Tibial nerve (tissue), 4 donors: ENCODE data around the gene KRTAP13-4. TPM values are rescaled to one million over a fixed set of nuclear protein-coding genes. Genes with fewer than 3 reads are reported as not detected.

Source experiments
- DNase-seq, 2 donors: peaks; one replicate each; pipeline ENCODE4 v3.0.0-alpha.2; 2019; ENCODE audit warnings: low spot score in 2 of 2
- H3K27ac ChIP-seq, 4 donors: fragments of 200-600 bp; sonication (generic) in 3 of 4; one replicate each; pipeline ENCODE4 v1.5.1; 2017 to 2019; ENCODE audit warnings: mild to moderate bottlenecking in 1 of 4
- H3K27me3 ChIP-seq, 2 donors: fragments of 200-600 bp; sonication (generic) in 1 of 2; one replicate each; pipeline versions ENCODE4 v1.5.1 to v1.6.0; 2017 to 2019
- H3K36me3 ChIP-seq, 3 donors: fragments of 200-600 bp; sonication (generic); one replicate each; pipeline ENCODE4 v1.5.1; 2018 to 2019
- H3K4me1 ChIP-seq, 4 donors: fragments of 200-600 bp; sonication (generic) in 3 of 4; one replicate each; pipeline ENCODE4 v1.5.1; 2017 to 2019
- H3K4me3 ChIP-seq, 4 donors: fragments of 200-600 bp; sonication (generic) in 3 of 4; one replicate each; pipeline ENCODE4 v1.5.1; 2017 to 2019; ENCODE audit warnings: mild to moderate bottlenecking in 1 of 4, moderate library complexity in 1 of 4
- H3K9me3 ChIP-seq, 4 donors: fragments of 200-600 bp; sonication (generic) in 3 of 4; one replicate each; pipeline ENCODE4 v1.5.1; 2017 to 2019
- EP300 ChIP-seq, 2 donors: sonication (generic); formaldehyde crosslinking; IDR thresholded peaks; one replicate each; pipeline ENCODE4 v1.6.1; 2017; ENCODE audit warnings: antibody characterized with exemption in 2 of 2, mild to moderate bottlenecking in 1 of 2
- POLR2A ChIP-seq, 2 donors: fragments of 450-650 bp; IDR thresholded peaks; one replicate each; pipeline ENCODE4 v1.6.1; 2017; ENCODE audit warnings: antibody characterized with exemption in 2 of 2, mild to moderate bottlenecking in 2 of 2, moderate library complexity in 2 of 2
- WGBS, 2 donors: methylation state at CpG; one replicate each; pipeline ENCODE4 v1.1.5; 2018; 5-methylcytosine and 5-hydroxymethylcytosine counted together
- total RNA-seq, 4 donors: library from RNA; depleted of rRNA; stranded (reverse); fragments of >200 nt; gene quantifications; one replicate each; pipeline ENCODE4 v1.1.0, GENCODE V29; 2016
- TF ChIP-seq, protein P1 (sequence below), 5 experiments: fragments of 200-600 bp in 3 of 5; fragments of 450-650 bp in 2 of 5; sonication (generic) in 3 of 5; IDR thresholded peaks; one replicate each; pipeline ENCODE4 v1.5.1; 2016 to 2019; ENCODE audit warnings: antibody characterized with exemption in 5 of 5, mild to moderate bottlenecking in 3 of 5, moderate library complexity in 2 of 5

The KRTAP13-4 gene
- total RNA-seq, 4 donors from 2014 or later = not detected

DNA sequence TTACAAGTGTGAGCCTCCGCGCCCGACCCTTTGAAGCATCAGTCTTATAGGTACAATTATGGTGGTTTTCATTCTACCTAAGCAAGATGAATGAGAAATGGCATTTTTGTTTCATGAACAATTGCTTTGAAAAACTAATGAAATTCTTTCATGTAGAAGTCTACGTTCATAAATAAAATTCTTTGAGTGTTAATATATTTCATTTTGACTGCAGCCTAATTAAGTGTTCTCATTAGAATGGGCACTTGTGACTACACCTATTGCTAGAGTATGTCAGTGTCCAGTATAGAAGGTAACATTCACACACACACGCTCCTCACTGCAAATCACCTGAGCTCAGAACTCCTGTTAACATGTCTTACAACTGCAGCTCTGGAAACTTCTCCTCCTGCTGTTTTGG lies 10.0 kb downstream of the KRTAP13-4 start, which contains the start of gene KRTAP15-1:
KRTAP15-1 (plus strand) TSS at position 301 of the 400 bp plus-strand sequence; CDS start at position 354, 53 bp downstream.
- 93 to 98% methylated on average over 5 of the region's 5 CpGs for WGBS, 2 donors
- TF ChIP-seq, protein P1, sequence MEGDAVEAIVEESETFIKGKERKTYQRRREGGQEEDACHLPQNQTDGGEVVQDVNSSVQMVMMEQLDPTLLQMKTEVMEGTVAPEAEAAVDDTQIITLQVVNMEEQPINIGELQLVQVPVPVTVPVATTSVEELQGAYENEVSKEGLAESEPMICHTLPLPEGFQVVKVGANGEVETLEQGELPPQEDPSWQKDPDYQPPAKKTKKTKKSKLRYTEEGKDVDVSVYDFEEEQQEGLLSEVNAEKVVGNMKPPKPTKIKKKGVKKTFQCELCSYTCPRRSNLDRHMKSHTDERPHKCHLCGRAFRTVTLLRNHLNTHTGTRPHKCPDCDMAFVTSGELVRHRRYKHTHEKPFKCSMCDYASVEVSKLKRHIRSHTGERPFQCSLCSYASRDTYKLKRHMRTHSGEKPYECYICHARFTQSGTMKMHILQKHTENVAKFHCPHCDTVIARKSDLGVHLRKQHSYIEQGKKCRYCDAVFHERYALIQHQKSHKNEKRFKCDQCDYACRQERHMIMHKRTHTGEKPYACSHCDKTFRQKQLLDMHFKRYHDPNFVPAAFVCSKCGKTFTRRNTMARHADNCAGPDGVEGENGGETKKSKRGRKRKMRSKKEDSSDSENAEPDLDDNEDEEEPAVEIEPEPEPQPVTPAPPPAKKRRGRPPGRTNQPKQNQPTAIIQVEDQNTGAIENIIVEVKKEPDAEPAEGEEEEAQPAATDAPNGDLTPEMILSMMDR (IDR thresholded peaks at IDR 0.05) = no peak
- TF ChIP-seq POLR2A (IDR thresholded peaks at IDR 0.05) (no peak), EP300 (IDR thresholded peaks at IDR 0.05) (no peak)
- Histone ChIP-seq H3K4me3 (no peak within 1 kb of the TSS), H3K36me3 (no peaks in the 10 kb centered on the region), H3K27ac (no peak within 1 kb of the TSS), H3K9me3 (no peaks in the 10 kb centered on the region), H3K4me1 (no peaks in the 10 kb centered on the region), H3K27me3 (no peaks in the 10 kb centered on the region)
- DNase-seq = no peak

DNA sequence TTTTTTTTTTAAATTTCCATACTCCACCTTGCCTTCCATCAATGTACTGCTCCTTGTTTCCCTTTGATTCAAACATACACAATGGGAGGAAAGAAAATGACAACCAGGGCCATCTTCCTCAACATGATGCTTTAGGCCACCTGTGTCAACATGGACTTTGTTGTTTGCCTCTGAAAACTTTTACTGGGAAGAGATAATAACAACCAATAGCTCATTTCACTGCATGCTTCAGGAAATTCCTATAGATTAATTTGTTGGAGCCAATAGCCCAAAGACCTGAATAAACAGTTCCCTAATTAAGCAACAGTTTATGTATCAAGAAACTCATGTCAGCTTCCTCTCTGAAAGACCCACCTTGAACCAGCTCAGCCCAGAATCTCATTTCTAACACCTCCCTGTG lies 13.2 kb downstream of the KRTAP13-4 start:
- DNase-seq = no peak
- Histone ChIP-seq H3K27ac (no peak overlapping the region), H3K4me3 (no peak overlapping the region), H3K9me3 (no peaks in the 10 kb centered on the region), H3K4me1 (no peaks in the 10 kb centered on the region), H3K36me3 (no peaks in the 10 kb centered on the region), H3K27me3 (no peaks in the 10 kb centered on the region)
- TF ChIP-seq EP300 (IDR thresholded peaks at IDR 0.05) (no peak), POLR2A (IDR thresholded peaks at IDR 0.05) (no peak)
- TF ChIP-seq, protein P1 (IDR thresholded peaks at IDR 0.05) = no peak

DNA sequence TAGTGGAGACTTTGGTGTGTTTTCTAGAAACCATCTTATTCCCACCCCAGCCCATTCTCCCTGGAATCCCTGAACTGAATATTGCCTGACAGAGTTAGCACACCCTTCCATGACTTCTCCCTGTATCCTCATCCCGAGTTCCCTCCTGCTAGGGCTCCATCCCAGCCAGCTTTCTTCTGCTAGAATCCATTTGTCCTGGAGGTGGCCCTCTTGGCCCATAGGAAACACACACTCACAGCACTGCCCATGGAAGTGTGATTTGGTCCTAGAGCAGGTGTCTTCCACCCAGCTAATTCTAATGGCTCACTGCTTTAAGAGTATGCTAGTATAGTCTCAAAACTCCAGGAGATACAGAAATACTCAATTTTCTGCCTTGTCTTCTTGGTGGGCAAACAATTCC lies 14.2 kb downstream of the KRTAP13-4 start:
- Histone ChIP-seq H3K27ac (no peak overlapping the region), H3K4me3 (no peak overlapping the region), H3K9me3 (no peaks in the 10 kb centered on the region), H3K4me1 (no peaks in the 10 kb centered on the region), H3K36me3 (no peaks in the 10 kb centered on the region), H3K27me3 (no peaks in the 10 kb centered on the region)
- no peak for TF ChIP-seq POLR2A (IDR thresholded peaks at IDR 0.05)
- 61 to 62% methylated on average over 1 of the region's 1 CpG for WGBS, 2 donors
- no peak for DNase-seq

DNA sequence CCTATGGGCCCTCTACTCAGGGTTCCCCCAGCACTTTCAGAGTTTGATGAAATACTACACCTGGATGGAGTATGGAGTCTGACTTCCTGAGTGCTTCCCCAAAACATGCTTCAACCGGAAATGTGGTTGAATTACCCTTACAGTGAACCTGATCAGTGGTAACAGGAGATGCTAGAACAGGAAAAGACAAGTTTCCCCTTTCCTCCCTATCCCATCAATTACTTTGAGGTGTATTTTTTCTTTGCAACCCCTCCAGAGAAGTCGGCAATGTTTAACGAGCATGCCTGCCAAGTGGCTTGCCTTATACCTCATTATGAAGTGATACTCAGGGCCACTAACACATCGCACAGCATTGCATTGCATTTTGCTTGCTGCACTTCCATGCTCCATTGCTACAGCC lies 17.0 kb downstream of the KRTAP13-4 start:
- H3K36me3 ChIP-seq = no peaks in the 10 kb centered on the region
- DNase-seq = no peak
- H3K27ac ChIP-seq = no peak overlapping the region
- no peak for TF ChIP-seq EP300 (IDR thresholded peaks at IDR 0.05)
- TF ChIP-seq POLR2A (IDR thresholded peaks at IDR 0.05) = no peak
- TF ChIP-seq, protein P1 (IDR thresholded peaks at IDR 0.05) = no peak
- no peaks in the 10 kb centered on the region for H3K4me1 ChIP-seq
- no peaks in the 10 kb centered on the region for H3K9me3 ChIP-seq
- H3K27me3 ChIP-seq = no peaks in the 10 kb centered on the region
- no peak overlapping the region for H3K4me3 ChIP-seq
- 53 to 55% methylated on average over 4 of the region's 4 CpGs for WGBS, 2 donors

DNA sequence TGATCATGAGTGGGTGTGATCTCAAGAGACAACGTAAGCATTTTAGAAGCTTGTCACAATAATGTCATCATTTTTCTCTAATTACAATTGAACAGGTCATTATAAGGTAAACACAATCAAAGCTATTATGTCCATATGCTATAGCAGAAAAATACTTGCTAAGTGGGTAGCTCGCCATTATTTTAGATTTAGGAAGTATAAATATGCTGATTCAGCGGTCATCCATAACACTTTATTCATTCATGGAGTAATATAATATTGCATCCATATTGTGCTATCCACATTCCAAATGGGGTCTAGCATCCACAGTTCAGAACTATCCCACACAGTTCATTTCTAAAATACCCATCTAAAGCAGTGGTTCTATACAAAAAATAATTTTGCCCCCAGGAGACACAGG lies 18.5 kb downstream of the KRTAP13-4 start:
- H3K9me3 ChIP-seq = no peaks in the 10 kb centered on the region
- no peaks in the 10 kb centered on the region for H3K27me3 ChIP-seq
- WGBS, 2 donors = 87 to 89% methylated on average over 3 of the region's 3 CpGs
- H3K36me3 ChIP-seq = no peaks in the 10 kb centered on the region
- H3K4me3 ChIP-seq = no peak overlapping the region
- no peak for TF ChIP-seq EP300 (IDR thresholded peaks at IDR 0.05)
- TF ChIP-seq, protein P1 (IDR thresholded peaks at IDR 0.05) = no peak
- no peak for TF ChIP-seq POLR2A (IDR thresholded peaks at IDR 0.05)
- DNase-seq = no peak
- H3K27ac ChIP-seq = no peak overlapping the region
- H3K4me1 ChIP-seq = no peaks in the 10 kb centered on the region

GRCh38 chr21:30463713-30464112 lies 33.7 kb downstream of the KRTAP13-4 start:
- Histone ChIP-seq H3K36me3 (no peaks in the 10 kb centered on the region), H3K4me1 (no peaks in the 10 kb centered on the region), H3K4me3 (no peak overlapping the region), H3K9me3 (no peaks in the 10 kb centered on the region), H3K27me3 (no peaks in the 10 kb centered on the region), H3K27ac (no peak overlapping the region)
- DNase-seq = no peak
- WGBS, 2 donors = 35 to 65% methylated on average over 3 of the region's 3 CpGs
- TF ChIP-seq POLR2A (IDR thresholded peaks at IDR 0.05) (no peak), EP300 (IDR thresholded peaks at IDR 0.05) (no peak)
- TF ChIP-seq, protein P1 (IDR thresholded peaks at IDR 0.05) = no peak
